Measurements from ENCODE around the gene SOWAHD.

- TF ChIP-seq POLR2A (IDR thresholded peaks at IDR 0.05) (no peak), CTCF (IDR thresholded peaks at IDR 0.05) (no peak), EP300 (IDR thresholded peaks at IDR 0.05) (no peak)
Measured at GRCh38 chrX:119726900-119727555, 31.4 kb upstream of the SOWAHD start.

All from gastroesophageal sphincter (tissue), 3 donors.